Left hindlimb (tissue), 1 donor: ENCODE results near the gene TMEM30B.

Experiments used
- DNase-seq: peaks from one replicate; pipeline ENCODE4 v3.0.0-alpha.2; 2018

Gene TMEM30B

DNA sequence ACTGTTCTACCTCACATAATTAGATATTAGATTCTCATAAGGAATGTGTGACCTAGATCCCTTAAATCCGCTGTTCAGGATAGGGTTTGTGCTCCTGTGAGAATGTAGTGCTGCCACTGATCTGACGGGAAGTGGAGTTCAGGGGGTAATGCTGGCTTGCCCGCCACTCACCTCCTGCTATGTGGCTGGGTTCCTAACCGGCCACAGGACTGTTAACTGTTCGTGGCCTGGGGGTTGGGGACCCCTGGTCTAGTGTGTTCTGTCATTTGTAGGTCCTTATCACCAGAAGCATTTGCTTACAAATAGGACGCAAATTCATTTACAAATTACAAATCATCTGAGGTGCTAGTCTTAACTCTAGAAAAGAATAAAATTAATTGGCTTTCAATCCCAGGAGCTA is 16.4 kb upstream of the TMEM30B start:
- DNase-seq = no peak

DNA sequence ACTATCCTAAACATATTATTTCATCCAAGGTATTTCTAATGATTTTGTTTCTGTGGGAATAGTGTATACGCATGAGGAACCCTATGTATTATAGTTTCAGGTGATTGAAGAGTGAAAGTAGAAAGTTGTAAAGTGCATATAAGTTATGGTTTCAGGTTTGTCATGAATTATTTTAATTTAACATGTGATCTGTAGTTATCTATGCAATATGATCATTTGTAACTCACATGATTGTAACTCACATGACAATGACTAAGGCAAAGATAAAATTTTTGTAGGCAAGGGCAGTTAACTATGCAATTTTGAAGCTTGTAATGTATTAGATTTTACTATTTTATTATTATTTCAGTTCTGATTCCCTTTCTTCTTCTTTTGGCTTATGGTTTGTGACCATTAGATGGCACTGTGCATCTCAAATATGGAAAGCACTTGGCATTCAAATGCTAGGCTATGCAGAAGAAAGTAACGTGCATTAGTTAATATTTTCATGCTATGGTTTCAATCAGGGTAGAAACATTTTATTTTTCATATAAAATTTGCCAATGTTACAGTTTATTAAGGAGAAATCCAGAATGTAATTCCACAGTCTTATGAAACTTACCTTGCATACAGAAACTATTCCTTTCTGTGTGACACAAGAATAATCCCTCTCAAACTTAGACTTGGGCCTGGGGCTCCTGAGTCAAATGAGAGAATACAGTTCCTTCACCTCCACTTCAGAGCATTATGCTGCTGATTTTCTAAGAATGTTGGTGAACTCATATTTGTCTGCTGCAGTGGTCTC is 15.8 kb upstream of the TMEM30B start:
- DNase-seq = no peak

DNA sequence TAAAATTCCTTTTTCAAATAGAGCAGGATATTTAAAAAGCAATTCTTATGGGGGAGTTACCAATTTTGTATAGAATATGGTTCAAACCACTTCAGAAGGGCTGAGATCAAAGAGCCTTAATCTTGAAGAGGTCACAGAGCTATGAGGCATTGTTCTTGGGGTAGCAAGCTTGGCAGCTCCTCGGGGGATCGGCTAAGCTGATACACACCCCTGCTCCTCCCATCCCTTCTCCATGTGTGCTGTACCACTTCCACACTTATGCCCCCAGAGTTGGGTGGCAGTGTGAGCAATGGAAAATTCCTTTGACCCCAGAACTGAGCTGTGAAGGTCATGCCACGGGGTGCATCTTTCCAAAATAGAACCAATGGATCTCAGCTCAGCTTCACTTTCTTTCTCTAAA is 15.0 kb upstream of the TMEM30B start:
- DNase-seq = no peak

DNA sequence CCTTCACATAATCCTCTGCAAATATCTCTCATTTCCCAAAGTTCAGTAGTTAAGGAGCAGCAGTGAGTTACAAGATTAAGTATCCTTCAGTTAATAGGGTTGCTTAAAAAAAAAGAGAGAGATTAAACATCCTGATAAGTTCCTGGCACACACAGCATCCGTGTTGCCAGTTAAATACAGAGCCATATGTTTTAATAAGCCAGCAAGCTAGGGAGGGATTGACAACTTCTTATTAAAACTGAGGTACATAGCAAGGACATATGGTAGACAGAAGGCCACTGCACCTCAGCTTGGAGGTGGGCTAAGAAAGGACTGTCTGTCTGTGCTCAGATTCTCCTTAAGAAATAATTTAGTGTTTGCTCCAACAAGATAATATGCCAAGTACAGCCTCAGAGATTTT is 9.6 kb upstream of the TMEM30B start:
- DNase-seq = no peak

DNA sequence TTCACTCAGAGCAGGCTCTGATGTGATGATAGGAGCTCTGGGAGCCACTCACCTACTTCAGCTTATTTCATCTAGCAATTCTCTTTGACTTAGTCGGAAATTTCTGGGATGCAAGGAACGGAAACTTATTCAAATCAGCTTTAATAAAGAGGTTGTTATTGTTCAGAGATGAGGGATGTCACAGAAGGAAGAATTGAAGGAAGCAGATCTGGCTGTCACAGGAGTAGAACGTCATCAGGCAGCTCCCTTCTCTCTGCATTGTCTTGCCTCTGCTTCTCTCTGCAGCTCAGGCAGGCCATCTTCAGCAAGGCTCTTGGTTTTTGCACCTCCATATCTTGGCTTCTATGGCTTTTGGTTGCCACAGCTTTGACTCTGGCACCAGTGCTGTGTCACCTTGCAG is 7.6 kb upstream of the TMEM30B start:
- DNase-seq = no peak

DNA sequence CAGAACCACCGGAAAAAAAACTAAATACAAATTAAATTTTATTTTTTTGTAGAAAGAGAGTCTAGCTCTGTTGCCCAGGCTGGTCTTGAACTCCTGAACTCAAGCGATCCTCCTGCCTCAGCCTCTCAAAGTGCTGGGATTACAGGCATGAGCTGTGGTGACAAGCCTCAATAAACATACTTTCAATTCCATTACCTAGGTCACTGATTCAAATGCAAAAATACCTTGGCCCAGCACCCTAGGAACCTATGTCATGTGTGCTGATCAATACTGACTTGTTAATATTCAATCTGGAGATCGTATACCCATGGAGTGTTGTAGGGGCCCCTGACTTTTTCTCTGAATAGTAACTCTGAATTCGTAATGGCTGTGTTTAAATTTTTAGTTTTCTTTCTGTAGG is 7.1 kb upstream of the TMEM30B start:
- no peak for DNase-seq

- DNase-seq = no peak
Measured at GRCh38 chr14:61287196-61287595, 6.1 kb upstream of the TMEM30B start.

DNA sequence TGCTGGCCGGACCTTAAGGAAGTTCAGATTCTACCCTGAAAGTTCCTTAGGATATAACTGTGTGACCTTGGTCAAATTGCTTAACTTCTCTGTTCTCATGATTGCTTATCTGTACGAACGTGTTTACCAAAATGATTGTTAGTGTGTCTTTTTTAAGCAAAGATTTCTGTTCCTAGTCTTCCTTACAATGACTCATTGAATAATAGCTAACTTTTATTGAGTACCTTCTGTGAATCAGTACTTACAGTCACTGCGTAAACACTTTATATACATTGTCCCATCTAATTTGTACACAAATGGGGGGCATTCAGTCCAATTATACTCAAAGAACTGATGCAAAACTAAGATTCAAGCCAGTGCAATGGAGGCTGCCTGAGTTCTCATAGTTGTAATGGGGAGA is 4.2 kb upstream of the TMEM30B start:
- DNase-seq = no peak

GRCh38 chr14:61284001-61284400 is 2.9 kb upstream of the TMEM30B start:
- DNase-seq = no peak

- DNase-seq = no peak
Measured at GRCh38 chr14:61282746-61283145, 1.6 kb upstream of the TMEM30B start.

- DNase-seq = no peak
Measured at GRCh38 chr14:61281948-61282275, 774 bp upstream of the TMEM30B start.

DNA sequence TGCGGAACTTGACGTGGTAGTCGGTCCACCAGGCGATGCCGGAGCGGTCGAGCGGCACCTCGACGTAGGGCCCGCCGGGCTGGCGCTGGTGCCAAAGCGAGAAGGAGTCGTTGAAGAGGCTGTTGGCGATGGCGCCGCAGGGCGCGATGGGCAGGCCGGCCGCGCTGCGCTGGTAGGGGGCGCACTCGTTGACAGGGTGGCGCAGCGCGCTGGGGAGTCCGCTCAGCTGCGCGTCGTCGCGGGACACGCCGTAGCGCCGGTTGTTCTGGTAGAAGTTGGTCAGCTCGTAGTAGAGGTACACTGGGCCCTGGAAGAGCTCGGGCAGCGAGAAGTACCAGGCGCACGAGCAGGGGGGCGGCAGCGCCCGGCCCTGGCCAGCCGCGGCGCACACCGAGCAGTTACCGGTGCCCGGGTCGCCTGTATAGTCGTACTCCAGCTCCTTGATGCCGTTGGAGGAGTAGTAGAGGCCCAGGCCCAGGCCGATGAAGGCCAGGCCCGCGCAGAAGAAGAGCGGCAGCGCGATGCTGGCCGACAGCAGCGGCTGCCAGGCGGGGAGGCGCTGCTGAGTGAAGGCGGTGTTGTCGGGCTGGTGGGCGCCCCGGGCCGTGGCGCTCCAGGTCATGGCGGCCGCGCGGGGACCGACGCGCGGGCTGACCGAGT is 482 bp downstream of the TMEM30B start:
- DNase-seq = peak; percentile 80

- DNase-seq = no peak
Measured at GRCh38 chr14:61280092-61280525, 1.0 kb downstream of the TMEM30B start.

DNA sequence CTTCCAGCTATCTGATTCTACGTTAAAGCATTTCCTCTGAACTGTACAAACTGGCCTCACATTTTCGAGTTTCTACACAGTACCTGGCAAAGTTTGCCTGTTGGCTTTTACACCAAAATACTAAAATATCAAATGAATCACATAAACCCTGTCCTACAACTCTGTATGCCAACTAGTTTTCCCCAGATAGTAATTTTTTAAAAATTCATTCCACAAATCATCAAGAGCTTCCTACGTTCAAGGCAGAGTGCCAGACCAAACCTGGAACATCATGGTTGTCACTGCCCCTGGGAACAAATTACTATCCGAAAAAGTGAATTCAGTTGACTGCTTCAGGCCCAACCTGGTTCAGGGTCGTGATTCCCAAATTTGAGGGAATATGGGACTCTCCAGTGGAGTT is 2.1 kb downstream of the TMEM30B start:
- DNase-seq = peak; percentile 40

- DNase-seq = no peak
Measured at GRCh38 chr14:61277784-61278183, 3.4 kb downstream of the TMEM30B start.

DNA sequence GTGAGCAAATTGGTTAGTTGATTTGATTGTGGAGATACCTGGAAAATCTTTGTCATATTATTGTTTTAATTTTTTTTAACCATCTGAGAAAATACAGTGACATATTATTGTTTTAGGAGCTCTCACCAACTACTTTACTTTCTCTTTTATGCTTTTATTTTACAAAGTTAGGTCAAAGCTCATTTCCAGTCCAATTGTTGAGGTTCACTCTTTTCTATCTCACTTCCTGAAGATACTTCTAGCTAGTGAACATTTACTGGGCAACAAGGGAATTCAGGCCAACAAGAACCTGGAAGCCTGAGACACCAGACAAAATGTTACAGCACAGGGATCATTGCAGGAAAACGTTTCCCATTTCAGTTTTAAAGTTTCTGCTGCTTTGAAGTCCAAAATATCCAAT is 3.9 kb downstream of the TMEM30B start:
- no peak for DNase-seq

DNA sequence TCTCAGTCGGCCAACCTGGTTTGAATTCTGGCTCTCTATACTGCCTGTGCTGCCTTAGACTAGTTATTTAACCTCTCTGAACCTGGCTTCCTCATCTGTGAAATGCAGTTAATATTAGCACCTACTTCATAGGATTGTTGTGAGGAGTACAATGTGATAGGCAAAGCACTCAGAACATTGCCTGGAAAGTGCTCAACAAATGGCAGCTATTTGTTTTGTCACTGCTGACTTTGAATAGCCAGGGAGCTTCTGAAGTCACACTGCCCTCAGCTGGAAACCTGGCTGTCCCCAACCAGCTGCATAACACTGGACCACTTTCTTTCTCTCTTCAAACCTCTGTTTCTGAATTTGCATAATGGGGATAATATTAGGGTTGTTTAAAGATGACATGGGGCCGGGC is 9.6 kb downstream of the TMEM30B start:
- no peak for DNase-seq

GRCh38 chr14:61270714-61271113 is 10.4 kb downstream of the TMEM30B start:
- no peak for DNase-seq

DNA sequence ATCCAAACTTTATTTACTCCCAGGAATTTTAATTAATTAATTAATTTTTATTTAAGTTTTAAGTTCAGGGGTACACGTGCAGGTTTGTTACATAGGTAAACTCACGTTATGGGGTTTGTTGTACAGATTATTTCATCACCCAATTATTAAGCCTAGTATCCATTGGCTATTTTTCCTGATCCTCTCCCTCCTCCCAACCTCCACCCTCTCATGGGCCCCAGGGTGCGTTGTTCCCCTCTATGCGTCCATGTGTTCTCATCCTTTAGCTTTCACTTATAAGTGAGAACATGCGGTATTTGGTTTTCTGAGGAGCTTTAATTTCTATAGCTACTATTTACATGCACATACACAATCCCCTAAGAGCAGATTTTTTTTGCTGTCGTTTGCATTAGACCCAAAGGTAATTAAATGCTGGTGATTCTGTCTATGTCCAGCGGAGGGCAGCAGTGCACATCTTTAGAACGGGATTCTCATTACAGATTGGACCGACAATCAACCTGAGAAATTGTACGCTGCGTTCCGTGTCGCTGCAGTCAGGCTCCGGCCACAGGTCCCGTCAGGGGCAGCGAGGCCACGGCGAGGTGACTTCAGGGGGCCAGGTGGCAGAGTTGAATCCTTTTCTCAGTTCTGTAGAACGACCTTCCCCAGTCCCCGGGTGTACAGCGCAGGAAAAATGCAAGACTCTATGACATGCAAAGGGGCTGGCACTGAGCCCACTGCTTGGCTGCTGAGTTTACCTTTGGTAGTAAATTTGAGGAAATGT is 11.6 kb downstream of the TMEM30B start:
- peak; percentile 79 for DNase-seq

- DNase-seq = no peak
Measured at GRCh38 chr14:61268812-61269211, 12.3 kb downstream of the TMEM30B start.

- DNase-seq = peak; percentile 56
Measured at GRCh38 chr14:61266891-61267740, 14.0 kb downstream of the TMEM30B start.

- no peak for DNase-seq
Measured at GRCh38 chr14:61266436-61266835, 14.7 kb downstream of the TMEM30B start.

GRCh38 chr14:61264651-61265050 is 16.5 kb downstream of the TMEM30B start:
- DNase-seq = no peak
